HG02938 (cell line): ENCODE results near the gene TBC1D22A.

Source experiments
- ATAC-seq: cut with Tn5 transposase; IDR thresholded peaks from one replicate; pipeline ENCODE4 v1.9.1; 2021; ENCODE audit warnings: mild to moderate bottlenecking, moderate library complexity; ENCODE audit not compliant: unreplicated experiment

The TBC1D22A gene

GRCh38 chr22:47005506-47006408 lies 243.3 kb downstream of the TBC1D22A start:
- ATAC-seq: no peak

GRCh38 chr22:47006433-47006832 lies 244.0 kb downstream of the TBC1D22A start:
- no peak for ATAC-seq

- ATAC-seq: no peak
Measured at GRCh38 chr22:47006869-47007268, 244.4 kb downstream of the TBC1D22A start.

DNA sequence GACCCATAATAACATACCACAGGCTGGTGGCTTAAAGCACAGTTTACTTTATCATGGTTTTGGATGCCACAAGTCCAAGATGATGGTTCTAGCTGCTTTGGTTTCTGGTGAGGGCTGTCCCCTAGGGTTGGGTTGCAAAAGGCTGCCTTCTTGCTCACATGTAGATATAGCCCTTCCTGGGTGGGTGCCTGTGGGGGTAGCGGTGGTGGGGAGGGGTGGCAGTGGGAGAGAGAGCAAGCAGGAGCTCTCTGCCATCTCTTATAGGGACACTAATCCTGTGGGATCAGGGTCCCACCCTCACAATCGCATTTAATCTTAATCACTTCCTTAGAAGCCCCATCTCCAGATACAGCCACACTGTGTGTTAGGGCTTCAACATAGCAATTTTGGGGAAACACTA lies 245.0 kb downstream of the TBC1D22A start:
- no peak for ATAC-seq

- no peak for ATAC-seq
Measured at GRCh38 chr22:47008208-47008885, 245.9 kb downstream of the TBC1D22A start.

DNA sequence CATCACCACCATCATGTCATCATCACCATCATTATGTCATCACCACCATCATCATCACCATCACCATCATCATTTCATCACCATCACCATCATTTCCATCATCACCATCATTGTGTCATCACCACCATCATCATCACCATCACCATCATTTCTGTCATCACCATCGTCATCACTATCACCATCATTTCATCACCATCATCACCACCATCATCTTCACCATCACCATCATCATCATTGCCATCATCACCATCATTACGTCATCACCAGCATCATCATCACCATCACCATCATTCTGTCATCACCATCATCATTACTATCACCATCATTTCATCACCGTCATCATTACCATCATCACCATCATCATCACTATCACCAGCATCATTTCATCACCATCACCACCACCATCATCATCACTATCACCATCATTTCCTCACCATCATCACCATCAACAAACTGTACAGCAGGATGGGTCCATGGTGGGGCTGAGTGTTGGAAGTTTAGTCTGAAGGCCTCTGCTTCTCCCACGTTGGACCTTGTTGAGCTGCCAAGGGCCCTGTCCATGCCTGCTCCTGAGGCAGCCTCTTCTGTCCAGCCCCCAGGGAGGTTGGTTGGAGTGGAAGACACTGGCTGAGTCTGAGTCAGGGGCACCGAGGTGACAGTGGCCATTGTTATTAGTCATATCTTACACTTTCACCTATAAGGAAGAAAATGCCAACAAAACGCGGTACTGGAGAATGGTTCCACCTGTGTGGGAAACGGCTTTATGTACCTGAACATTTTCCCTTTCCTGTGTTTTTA lies 247.1 kb downstream of the TBC1D22A start:
- ATAC-seq: no peak

GRCh38 chr22:47010211-47010610 lies 247.8 kb downstream of the TBC1D22A start:
- ATAC-seq: no peak

- ATAC-seq: no peak
Measured at GRCh38 chr22:47011131-47011858, 248.8 kb downstream of the TBC1D22A start.

GRCh38 chr22:47011859-47012258 lies 249.4 kb downstream of the TBC1D22A start:
- ATAC-seq: no peak

GRCh38 chr22:47012589-47013370 lies 250.3 kb downstream of the TBC1D22A start:
- ATAC-seq: no peak

DNA sequence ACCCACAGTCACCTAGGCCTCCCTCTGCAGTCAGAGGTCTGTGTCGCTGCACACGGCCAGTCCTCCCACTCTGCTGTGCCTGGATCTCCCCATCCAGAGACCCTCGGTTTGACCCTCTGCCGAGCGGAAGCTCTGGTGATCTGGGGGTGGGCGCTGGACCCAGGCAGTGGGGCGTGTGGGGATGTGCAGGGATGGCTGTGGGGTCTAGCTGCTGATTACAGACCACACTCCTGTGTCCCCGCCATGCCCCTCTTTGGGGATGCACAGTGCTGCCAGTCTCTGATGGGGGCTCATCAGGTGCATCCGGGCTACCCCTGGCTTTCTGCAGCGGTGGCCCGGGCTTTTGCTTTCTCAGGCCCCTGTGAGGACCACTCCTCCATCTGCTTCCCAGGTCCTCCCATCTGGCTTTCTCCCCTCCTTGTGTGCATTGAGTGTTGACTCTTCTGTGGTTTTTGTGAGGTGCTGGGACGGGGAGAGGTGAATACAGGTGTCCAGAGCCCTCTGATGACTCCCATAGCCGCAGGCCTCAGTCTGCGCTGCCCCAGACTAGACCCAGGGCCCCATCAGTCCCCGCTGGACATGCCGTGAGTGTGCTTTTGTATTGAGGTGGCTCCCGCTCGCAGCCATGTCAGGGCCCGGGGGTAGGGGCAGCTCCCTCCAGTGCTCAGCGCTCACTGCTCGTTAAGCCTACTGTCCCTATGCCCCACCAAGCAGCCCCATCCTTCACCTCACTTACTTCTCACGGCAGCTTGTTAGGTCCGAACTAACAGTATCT lies 251.6 kb downstream of the TBC1D22A start:
- ATAC-seq: no peak

- no peak for ATAC-seq
Measured at GRCh38 chr22:47014636-47015345, 252.3 kb downstream of the TBC1D22A start.

- ATAC-seq: no peak
Measured at GRCh38 chr22:47015589-47016178, 253.2 kb downstream of the TBC1D22A start.

DNA sequence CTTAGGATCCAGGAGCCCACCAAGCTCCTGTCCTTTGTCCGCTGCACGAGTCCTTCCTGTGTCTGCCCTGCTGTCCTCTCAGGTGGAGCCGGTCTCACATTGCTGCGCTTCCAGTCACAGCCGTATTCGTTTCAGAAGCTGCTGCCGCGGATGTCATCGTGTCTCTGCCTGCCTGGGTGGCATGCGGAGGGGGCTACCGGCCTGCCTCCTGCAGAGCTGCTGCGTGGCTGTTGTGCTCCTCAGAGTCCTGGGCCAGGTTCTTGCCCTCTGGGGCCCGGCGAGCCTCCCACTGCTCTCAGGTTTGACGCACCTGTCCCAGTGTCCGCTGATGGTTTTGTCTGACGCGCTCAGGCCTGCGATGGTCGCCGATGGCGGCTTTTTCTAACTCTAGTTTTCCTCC lies 254.2 kb downstream of the TBC1D22A start:
- ATAC-seq: no peak

DNA sequence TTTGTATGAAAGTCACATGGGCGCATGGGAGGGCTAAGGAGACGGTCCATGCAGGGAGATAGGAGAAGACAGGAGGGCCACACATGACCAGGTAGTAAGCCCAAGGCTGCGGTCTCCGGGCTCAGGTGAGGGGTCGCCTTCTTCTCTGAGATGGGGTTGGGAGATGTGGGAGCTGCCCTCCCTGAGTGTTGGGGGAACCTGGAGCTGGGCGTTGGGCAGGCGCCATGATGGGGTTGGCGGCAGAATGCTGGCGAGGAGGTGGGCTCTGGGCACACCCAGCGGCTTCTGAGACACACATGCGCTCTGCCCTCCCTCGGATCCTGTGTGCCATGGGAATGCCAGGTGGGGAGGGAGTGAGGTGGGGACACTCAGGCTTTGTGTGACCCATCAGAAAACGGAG lies 254.8 kb downstream of the TBC1D22A start:
- no peak for ATAC-seq

DNA sequence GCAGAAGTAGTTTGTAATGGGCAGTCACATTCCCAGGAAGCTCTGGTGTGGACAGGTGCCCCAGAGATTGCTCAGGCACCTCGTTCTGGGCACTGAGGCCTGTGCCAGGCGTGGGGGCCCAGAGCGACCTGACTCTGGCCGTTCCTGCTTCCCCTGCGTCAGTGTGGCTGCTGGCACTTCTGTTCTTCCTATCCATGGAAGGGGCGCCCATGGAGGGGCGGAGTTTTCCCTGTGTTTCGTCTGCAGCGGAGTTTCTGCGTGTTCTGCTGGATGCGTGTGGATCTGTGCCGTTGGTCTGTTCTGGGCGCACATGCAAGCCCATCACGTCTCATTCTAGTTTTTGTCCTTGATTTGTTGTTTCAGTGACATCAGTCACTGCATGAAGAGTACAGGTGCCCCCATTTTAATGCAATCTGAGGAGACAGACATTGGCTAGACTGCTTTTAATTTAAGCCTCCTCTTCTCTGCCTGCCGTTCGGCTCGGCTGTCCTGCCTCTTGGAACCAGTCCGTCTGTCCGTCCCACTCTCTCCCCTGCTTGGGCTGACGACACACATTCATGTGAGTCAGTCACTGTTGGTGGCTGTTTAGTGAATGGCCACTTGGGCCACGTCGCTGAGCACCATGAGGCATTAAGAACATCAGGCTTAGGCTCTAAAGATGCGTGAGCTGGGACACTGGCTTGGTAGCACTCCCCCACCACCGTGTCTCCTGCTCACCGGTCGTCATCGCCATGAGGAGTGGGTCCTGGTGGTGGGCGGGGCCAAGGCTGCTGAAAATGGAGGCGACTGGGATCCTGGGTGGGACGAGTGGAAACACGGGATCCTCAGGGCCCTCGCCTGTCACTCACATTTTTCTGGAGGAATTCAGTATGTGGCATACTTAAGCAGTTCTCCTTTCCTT lies 255.8 kb downstream of the TBC1D22A start:
- ATAC-seq: no peak
